ENCODE data around the gene CLDND2. TPM values are rescaled to one million over a fixed set of nuclear protein-coding genes. Genes with fewer than 3 reads are reported as not detected.

The CLDND2 gene
- total and polyA plus RNA-seq, 10 donors = 0.36 to 4.9 (median 2.5) TPM; not detected in 2

- no peak for DNase-seq
- H3K4me1 ChIP-seq = no peaks in the 10 kb centered on the region
- H3K27ac ChIP-seq = no peak overlapping the region
- H3K36me3 ChIP-seq = peaks cover 0 to 62% (median 26%) of the 10 kb centered on the region in 6 donors
- H3K4me3 ChIP-seq = no peak overlapping the region
- no peaks in the 10 kb centered on the region for H3K9me3 ChIP-seq
- intact Hi-C loops (cut with DNase I; ENCODE audit: low total_unique reads) = no loop called here
- H3K27me3 ChIP-seq (replicated peaks in 1 of 7) = no peaks in the 10 kb centered on the region
- 90 to 98% (median 97%) methylated on average over 12 to 16 of the region's 16 CpGs for WGBS, 5 donors
- TF ChIP-seq POLR2AphosphoS5 (IDR thresholded peaks at IDR 0.05) (no peak), POLR2A (IDR thresholded peaks at IDR 0.05) (no peak)
- TF ChIP-seq, protein P1, sequence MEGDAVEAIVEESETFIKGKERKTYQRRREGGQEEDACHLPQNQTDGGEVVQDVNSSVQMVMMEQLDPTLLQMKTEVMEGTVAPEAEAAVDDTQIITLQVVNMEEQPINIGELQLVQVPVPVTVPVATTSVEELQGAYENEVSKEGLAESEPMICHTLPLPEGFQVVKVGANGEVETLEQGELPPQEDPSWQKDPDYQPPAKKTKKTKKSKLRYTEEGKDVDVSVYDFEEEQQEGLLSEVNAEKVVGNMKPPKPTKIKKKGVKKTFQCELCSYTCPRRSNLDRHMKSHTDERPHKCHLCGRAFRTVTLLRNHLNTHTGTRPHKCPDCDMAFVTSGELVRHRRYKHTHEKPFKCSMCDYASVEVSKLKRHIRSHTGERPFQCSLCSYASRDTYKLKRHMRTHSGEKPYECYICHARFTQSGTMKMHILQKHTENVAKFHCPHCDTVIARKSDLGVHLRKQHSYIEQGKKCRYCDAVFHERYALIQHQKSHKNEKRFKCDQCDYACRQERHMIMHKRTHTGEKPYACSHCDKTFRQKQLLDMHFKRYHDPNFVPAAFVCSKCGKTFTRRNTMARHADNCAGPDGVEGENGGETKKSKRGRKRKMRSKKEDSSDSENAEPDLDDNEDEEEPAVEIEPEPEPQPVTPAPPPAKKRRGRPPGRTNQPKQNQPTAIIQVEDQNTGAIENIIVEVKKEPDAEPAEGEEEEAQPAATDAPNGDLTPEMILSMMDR (IDR thresholded peaks at IDR 0.05 in 8 of 11, conservative IDR thresholded peaks at IDR 0.05 in 3 of 11) = no peak
Measured at GRCh38 chr19:51352783-51353360, 15.9 kb downstream of the CLDND2 start.

DNA sequence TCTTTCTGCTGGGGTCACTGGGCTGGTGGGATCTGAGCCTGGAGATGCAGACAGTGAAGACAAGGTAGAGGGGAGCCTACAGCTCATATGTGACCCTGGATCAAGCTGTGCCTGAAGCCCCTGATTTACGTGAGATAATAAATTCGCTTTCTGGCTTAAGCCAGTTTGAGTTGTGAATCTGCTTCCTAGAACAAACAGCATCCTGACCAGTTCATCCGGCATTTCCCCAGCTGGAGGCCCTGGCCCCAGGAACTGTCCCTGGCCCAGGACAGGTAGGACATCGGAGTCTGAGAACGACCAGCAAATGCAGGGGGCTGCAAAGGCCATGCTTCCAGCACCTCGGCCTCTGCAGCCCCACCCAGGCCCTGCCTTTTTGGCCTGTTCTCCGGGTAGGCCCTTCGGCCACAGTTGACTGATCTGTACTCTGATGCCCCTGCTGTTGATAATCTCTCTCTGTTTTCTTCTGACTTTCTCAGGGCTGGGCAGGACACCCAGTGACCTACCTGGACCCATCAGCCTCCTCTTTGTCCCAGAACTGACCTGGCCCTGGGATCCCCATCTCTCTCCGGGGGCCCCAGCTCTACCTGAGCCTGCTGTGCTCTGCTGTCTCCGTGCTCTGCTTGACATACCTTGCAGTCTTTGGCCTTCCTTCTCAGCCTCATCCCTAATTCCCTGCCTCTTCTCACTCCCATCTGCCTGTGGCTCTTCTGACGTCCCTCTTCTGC is 17.4 kb downstream of the CLDND2 start:
- Histone ChIP-seq H3K27me3 (replicated peaks in 1 of 7) (no peaks in the 10 kb centered on the region), H3K4me3 (no peak overlapping the region), H3K9me3 (no peaks in the 10 kb centered on the region), H3K4me1 (no peaks in the 10 kb centered on the region), H3K27ac (no peak overlapping the region), H3K36me3 (peaks cover 0 to 77% (median 36%) of the 10 kb centered on the region in 6 donors)
- TF ChIP-seq POLR2A (IDR thresholded peaks at IDR 0.05) (no peak), POLR2AphosphoS5 (IDR thresholded peaks at IDR 0.05) (no peak)
- TF ChIP-seq, protein P1 (IDR thresholded peaks at IDR 0.05 in 8 of 11, conservative IDR thresholded peaks at IDR 0.05 in 3 of 11) = no peak
- no peak for DNase-seq
- intact Hi-C loops (cut with DNase I; ENCODE audit: low total_unique reads) = no loop called here
- 94 to 98% (median 96%) methylated on average over 11 of the region's 11 CpGs for WGBS, 5 donors

GRCh38 chr19:51347209-51347928 is 21.4 kb downstream of the CLDND2 start:
- Histone ChIP-seq H3K4me1 (peaks cover 0 to 32% (median 8%) of the 10 kb centered on the region in 6 donors), H3K36me3 (peaks cover 0 to 81% (median 40%) of the 10 kb centered on the region in 6 donors), H3K27ac (no peak overlapping the region), H3K27me3 (replicated peaks in 1 of 7) (no peaks in the 10 kb centered on the region), H3K9me3 (no peaks in the 10 kb centered on the region), H3K4me3 (no peak overlapping the region)
- intact Hi-C loops (cut with DNase I; ENCODE audit: low total_unique reads) = loop anchor here (10.0 kb wide), 1 partner anchor 47 kb away; the partner anchor contains the start of gene C19orf84
- WGBS, 5 donors = 80 to 92% (median 90%) methylated on average over 10 of the region's 10 CpGs
- TF ChIP-seq POLR2AphosphoS5 (IDR thresholded peaks at IDR 0.05) (no peak), POLR2A (IDR thresholded peaks at IDR 0.05) (no peak)
- TF ChIP-seq, protein P1 (IDR thresholded peaks at IDR 0.05 in 8 of 11, conservative IDR thresholded peaks at IDR 0.05 in 3 of 11) = no peak
- no peak for DNase-seq

Data from spleen (tissue), 11 donors.